Cerebellar cortex (tissue), 1 donor: Measurements from ENCODE around the gene FAM117B.

ENCODE experiments used
- DNase-seq: peaks from one replicate; pipeline ENCODE4 v3.0.0-alpha.2; 2015; ENCODE audit warnings: low spot score

FAM117B gene

DNA sequence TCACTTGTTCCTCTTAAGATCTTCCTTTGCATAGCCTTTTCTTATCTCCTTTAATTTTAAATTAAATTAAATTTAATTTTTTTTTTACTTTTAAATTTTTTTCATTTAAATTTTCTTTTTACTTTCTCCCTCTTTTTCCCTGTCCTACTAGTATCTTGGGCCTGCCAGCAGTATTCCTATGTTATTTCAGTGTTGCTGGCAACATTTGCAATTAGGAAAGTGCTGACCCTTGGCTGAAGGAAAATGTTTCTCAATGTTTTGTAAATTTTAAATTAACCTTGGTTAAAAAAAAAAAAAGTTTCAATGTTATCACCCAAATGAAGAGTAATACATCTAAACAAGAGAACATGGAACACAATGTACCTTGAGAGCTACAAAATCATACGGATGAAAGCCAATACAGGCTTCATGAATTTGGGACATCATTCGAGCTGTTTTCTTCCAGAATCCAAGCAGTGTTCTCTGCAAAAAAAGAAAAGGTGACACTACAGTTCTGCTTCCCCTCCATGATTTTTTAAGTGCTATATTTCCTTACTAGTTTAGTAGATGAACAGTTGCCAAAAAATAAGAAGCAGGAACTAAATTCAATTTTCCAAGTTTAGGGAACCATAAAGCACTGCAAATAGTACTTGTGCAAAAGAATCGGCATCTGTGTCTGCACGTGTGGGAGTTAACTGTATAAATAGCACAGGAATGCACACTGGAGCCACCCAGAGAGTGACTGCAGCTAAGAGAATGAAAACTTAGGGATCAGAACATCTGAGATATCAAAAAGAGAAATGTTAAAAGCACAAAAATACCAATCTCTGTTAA is 181.0 kb downstream of the FAM117B start:
- DNase-seq, result no peak

DNA sequence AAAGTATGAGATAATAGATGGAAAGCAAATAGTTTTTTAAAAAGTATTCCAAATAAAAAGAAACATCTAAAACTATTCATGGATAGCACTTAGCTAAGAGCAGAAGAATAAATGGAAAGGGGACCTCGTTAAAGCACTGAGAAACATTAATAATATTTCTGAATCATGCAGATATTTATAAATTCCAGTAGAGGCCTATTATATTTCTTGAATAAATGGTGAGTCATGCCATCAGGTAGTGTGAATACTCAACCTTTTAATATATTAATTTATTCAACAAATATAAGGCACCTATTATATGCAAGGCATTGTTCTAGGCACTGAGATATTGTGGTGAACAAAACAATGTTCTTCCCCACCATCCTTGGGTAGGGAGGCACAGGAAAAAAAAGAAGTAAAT is 183.0 kb downstream of the FAM117B start:
- no peak for DNase-seq

DNA sequence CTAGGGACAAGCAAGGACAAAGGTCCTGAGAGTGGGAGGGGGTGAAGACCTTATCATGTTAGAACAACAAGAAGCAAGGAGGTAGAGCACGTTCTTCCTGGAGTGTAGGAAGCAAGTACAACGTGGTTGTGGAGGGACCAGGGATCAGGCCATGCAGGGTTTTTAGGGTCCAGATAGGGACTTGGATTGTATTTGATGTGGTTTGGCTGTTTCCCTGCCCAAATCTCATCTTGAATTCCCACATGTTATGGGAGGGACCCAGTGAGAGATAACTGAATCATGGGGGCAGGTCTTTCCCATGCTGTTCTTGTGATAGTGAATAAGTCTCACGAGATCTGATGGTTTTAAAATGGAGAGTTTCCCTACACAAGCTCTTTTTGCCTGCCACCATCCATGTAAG is 183.6 kb downstream of the FAM117B start:
- no peak for DNase-seq
